Fibroblast of the aortic adventitia (primary cell): Measurements from ENCODE around the gene PDLIM1. TPM values are rescaled to one million over a fixed set of nuclear protein-coding genes. Genes with fewer than 3 reads are reported as not detected.
A peak's percentile ranks its signal among the peaks of the same experiment; 100 is the strongest.

Experiments
- DNase-seq: peaks from one replicate; pipeline ENCODE4 v3.0.0-alpha.2; 2010; ENCODE audit warnings: low read depth
- H3K4me3 ChIP-seq: 2 replicates; pipeline ENCODE4 v1.5.1; 2011; ENCODE audit warnings: low read depth, mild to moderate bottlenecking, control low read depth, low read length, moderate library complexity
- total RNA-seq: library from RNA; depleted of rRNA; stranded (reverse); fragments of >200 nt; gene quantifications from 2 replicates; pipeline ENCODE4 v1.2.3, GENCODE V29; 2012; ENCODE audit warnings: low replicate concordance
- TF ChIP-seq, protein P1 (sequence below): IDR thresholded peaks from 2 replicates; pipeline ENCODE4 v1.5.1; 2011; ENCODE audit warnings: mild to moderate bottlenecking, low read length, control low read depth, inconsistent platforms; ENCODE audit not compliant: insufficient read depth

Gene PDLIM1
- total RNA-seq, 1 donor: 13.5 TPM

DNA sequence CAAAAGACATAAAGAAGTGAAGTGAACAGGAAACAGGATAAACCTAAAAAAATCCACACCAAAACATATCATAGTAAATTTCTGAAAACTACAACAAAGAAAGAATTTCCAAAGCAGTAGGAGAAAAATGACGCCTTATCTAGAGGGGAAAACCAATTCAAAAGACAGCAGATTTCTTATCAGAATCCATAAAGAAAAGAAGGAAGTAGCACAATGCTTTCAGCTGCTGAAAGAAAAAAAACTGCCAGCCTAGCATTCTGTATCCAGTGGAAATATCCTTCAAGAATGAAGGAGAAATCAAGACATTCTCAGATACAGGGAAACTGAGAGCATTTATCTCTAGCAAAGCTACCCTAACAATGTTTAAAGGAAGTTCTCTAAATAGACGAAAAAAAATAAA, 37.8 kb downstream of the PDLIM1 start:
- H3K4me3 ChIP-seq: no peak overlapping the region
- TF ChIP-seq, protein P1, sequence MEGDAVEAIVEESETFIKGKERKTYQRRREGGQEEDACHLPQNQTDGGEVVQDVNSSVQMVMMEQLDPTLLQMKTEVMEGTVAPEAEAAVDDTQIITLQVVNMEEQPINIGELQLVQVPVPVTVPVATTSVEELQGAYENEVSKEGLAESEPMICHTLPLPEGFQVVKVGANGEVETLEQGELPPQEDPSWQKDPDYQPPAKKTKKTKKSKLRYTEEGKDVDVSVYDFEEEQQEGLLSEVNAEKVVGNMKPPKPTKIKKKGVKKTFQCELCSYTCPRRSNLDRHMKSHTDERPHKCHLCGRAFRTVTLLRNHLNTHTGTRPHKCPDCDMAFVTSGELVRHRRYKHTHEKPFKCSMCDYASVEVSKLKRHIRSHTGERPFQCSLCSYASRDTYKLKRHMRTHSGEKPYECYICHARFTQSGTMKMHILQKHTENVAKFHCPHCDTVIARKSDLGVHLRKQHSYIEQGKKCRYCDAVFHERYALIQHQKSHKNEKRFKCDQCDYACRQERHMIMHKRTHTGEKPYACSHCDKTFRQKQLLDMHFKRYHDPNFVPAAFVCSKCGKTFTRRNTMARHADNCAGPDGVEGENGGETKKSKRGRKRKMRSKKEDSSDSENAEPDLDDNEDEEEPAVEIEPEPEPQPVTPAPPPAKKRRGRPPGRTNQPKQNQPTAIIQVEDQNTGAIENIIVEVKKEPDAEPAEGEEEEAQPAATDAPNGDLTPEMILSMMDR: no peak
- no peak for DNase-seq

DNA sequence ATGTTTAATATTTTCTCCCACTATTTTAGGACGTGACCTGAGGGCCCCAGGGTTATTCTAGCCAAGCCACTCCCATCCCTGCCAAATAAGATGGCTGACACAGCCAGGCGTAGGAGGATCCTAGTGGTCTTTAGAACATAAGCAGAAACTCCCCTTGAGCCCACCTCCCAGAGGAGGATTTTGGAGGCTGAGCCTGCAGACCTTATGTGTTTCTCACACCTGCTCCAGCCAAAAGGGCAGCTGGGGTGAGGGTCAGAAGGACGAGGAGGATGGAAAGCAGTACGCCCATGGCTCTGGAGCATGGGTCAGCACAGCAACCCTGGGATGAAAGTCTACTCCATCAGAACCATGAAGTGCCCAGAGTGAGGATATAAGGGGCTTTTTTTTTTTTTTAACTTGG, 39.9 kb downstream of the PDLIM1 start:
- DNase-seq: no peak
- H3K4me3 ChIP-seq: no peak overlapping the region
- TF ChIP-seq, protein P1: no peak

DNA sequence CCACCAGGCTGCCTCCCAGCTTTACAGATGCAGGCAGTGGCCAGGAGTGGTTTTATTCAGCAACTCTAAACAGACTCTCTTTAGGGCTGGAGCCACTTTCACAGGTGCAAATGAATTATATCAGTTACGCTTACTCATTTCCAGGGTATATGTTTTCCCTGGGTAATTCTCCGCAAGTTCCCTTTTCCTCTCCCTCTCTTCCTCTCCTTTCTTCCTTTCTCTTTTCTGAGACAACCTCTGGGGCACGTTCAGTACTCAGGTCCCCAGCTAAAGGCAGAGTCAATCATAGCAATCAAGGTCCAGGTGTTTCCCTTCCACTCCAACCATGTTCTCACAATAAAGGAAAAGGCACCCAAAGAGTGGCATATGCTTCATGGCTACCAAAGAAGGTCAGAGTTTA, 41.3 kb downstream of the PDLIM1 start:
- TF ChIP-seq, protein P1: no peak
- DNase-seq: no peak
- H3K4me3 ChIP-seq: no peak overlapping the region

DNA sequence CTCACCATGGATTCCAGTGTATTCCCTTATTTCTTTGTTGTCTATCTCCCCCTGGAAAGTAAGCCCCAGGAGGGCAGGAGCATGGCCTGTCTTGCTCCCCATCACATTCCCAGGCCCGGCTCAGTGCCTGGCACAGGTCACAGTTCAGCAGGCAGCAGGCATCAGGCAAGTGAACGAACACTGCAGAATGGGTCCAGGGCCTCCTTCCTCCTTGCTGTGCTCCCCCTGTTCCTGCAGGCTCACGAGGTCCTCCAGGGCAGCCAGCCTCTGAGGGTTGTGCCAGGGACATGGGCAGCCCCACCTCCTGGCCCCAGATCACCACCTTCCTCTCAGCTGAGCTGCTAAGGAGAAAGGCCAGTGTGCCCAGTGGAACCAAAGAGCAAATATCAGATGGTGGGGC, 41.8 kb downstream of the PDLIM1 start:
- TF ChIP-seq, protein P1: no peak
- no peak overlapping the region for H3K4me3 ChIP-seq
- no peak for DNase-seq

DNA sequence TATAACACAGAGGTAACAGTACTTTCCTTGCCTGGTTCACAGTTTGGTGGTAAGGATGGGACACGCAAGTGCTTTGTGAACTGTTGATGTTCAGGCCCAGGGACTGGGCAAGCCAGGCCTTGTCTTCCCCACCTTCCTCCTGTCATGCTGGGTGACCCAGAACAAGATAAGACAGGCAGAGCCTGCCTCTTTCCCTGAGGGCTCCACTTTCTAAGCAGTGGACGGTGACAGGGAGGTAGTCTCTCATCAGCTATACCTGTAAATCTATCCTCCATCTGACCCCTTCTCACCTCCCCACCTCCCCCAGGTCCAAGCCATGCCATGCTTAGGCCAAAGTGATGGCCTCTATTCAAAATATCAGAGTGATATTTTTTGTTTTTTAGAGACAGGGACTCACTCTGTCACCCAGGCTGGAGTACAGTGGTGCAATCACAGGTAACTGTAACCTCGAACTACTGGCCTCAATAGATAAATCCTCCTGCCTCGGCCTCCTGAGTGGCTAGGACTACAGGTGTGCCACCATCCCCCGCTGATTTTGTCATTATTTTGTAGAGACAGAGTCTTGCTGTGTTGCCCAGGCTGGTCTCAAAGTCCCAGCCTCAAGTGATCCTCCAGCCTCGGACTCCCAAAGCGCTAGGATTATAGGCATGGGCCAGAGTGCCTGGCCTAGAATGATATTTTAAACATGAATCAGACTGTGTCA, 42.8 kb downstream of the PDLIM1 start:
- no peak for DNase-seq
- TF ChIP-seq, protein P1: no peak
- H3K4me3 ChIP-seq: no peak overlapping the region

DNA sequence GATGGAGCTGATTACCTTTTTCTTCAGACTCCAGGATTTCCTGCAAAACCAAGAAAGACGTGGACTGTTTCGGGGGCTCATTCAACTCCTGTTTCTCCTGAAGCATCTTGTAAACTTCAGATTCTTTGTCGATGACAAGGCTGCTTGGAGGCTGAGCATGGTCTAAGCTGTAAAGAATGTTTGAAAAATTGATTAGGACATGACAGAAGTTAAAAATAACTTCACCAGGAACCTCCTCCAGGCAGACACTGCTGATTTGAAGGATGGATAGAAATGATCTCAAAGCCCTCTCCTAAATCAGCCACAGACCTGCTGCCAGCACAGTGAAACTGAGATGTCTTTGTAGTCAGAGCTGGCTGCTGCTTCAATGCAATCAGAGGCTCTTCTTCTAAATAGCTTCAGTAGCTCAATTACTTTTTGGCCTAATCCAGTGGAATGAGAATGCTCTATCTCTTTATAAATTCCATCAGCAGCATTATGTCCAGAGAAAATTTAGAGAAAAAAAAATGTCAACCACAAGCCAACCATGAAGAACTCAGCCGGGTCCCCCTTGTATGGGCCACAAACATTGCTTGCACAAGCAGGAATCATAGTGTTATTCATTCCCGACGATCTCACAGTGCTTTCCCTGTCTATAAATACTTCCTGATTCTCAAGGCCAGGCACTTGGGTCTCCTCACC, 43.5 kb downstream of the PDLIM1 start:
- H3K4me3 ChIP-seq: no peak overlapping the region
- peak; percentile 72 for DNase-seq
- TF ChIP-seq, protein P1: no peak

DNA sequence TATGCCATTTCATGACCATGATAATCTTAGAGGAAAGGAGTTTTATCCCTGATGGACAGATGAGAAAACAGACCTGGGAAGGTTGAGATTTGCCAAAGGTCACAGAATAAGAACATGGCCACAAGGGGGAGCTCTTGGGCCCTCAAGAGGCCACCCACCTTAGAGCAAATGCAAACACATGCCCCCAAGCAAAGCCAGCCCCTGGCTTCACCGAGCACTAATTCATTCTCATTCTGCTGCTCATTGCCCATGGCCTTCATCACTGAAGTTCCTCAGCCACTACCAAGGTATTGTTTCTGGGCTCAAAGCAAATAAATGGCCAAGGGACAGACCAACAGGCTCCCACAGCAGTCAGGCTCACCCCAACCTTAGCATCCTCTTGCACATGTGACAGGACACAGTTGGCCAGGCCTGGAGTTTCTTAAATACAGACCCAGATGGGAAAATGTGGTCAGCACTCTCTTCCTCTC, 44.2 kb downstream of the PDLIM1 start:
- TF ChIP-seq, protein P1: peak; percentile 76
- peak; percentile 87 for DNase-seq
- no peak overlapping the region for H3K4me3 ChIP-seq
